Left ventricle myocardium superior (tissue), 1 donor: ENCODE measurements around the gene NLK. TPM values are rescaled to one million over a fixed set of nuclear protein-coding genes. Genes with fewer than 3 reads are reported as not detected.
A peak's percentile ranks its signal among the peaks of the same experiment; 100 is the strongest.
"Not testable (repeated sequence)": the region's sequence is repeated elsewhere in the genome, so short reads cannot be mapped to it uniquely, and the experiment has no call there.

ENCODE experiments used
- ATAC-seq: fragments of 200-7000 bp; cut with Tn5 transposase; one replicate; pipeline ENCODE4 v1.9.1; 2020; ENCODE audit warnings: mild to moderate bottlenecking, moderate library complexity
- DNase-seq: peaks from one replicate; pipeline ENCODE4 v3.0.0-alpha.2; 2020
- intact Hi-C: fragments of 100-400 bp; cut with micrococcal nuclease; formaldehyde crosslinking; loops from one replicate; pipeline ENCODE4 v1.11.0; 2022
- total RNA-seq: library from RNA; stranded (reverse); fragmentation: NEBNext Ultra II Directional; extraction: Animal tissue kit (Norgen Biotek cat#: 25700); gene quantifications from one replicate; pipeline ENCODE4 v1.2.1, GENCODE V29; 2021
- donor health status: DM: no; HTN: yes; CAD: no; lungs with severe emphysema.

NLK gene
- total RNA-seq, 1 donor from 2014 or later: 22.8 TPM

GRCh38 chr17:28098591-28098990 lies 56.1 kb downstream of the NLK start:
- ATAC-seq, intact Hi-C loops, DNase-seq: not testable (repeated sequence)

DNA sequence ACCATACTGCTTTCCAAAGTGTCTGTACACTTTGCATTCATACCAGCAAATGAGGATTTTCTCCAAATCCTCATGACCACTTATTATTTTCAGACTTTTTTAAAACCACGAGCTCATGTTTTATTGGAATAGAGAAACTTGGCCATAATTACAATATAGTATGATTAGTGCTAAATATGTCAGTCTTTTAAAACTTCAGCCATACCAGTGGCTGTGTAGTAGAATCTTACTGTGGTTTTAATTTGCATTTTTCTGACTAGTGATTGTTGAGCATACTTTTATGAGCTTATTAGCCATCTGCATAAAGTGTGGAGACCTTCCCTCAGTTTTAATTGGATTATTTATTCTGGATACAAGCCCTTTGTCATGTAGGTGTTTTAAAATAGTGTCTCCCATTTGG lies 57.8 kb downstream of the NLK start:
- no peak for ATAC-seq
- DNase-seq: no peak
- intact Hi-C loops: no loop called here

DNA sequence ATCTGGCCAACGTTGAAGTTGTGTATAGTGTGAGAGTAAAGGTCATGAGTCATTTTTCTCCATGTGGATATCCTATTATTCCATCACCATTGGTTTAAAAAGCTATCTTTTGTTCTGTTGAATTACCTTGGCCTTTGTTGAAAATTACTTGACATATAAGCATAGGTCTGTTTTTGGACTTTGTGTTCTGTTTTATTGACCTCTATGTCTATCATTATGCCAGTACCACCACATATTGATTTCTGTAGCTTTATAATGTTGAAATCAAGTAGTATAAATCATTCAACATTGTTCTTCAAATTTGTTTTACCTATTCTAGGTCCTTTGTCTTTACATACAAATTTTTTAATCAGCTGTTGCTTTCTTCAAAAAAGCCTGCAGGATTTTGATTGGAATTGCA lies 58.5 kb downstream of the NLK start:
- no peak for DNase-seq
- no peak for ATAC-seq
- intact Hi-C loops: no loop called here

DNA sequence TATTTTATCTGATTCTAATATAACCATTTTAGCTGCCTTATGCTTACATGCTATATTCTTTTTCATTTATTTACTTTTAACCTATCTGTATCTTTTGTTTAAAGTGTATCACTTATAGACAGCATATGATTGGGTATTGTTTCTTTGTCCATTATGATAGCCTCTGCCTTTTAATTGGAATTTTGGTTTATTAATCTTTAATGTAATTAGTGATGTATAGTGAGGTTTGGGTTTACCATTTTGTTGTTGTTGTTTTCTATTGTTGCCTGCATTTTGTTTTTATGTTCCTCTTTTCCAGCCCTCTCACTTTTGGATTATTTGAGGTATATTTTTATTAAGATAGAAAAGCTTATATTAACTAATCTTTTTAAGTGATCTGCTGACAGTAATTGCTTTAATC lies 59.4 kb downstream of the NLK start:
- ATAC-seq: no peak
- DNase-seq: no peak
- intact Hi-C loops: no loop called here

GRCh38 chr17:28105501-28105900 lies 63.0 kb downstream of the NLK start:
- ATAC-seq: no peak
- intact Hi-C loops: no loop called here
- no peak for DNase-seq

- DNase-seq (no peak), ATAC-seq (no peak)
- intact Hi-C loops: no loop called here
Measured at GRCh38 chr17:28110184-28110583, 67.7 kb downstream of the NLK start.

- DNase-seq: no peak
- intact Hi-C loops: no loop called here
- peak; percentile 57 for ATAC-seq
Measured at GRCh38 chr17:28112181-28112580, 69.7 kb downstream of the NLK start.

DNA sequence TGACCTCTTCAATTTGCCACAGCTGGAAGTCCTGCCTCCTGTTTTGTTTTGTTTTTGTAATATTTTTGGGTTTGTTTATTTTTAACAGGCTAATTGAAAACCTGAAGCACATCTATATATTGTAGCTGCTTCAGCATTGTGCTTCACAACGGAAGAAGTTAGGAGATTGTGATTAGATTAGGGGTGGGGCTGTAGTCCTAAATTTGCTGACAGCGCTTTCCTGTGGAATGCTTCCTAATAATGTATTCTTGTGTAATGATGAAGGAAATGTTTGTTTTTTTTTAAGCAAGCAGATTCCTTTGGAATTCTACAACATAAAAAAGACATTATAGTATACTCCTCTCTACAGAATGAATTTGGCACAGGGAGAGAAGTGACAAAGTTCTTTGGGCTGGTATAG lies 70.1 kb downstream of the NLK start:
- DNase-seq: no peak
- ATAC-seq: peak; percentile 78
- intact Hi-C loops: no loop called here

DNA sequence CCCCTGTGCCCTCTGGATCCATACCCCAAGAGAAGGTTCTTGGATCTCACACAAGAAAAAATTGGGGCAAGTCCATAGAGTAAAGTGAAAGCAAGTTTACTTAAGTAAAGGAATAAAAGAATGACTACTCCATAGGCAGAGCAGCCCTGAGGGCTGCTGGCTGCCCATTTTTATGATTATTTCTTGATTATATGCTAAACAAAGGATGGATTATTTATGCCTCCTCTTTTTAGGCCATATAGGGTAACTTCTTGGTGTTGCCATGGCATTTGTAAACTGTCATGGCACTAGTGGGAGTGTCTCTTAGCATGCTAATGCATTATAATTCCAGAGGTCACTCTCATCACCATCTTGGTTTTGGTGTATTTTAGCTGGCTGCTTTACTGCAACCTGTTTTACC lies 70.8 kb downstream of the NLK start:
- ATAC-seq: no peak
- DNase-seq: no peak
- intact Hi-C loops: no loop called here

DNA sequence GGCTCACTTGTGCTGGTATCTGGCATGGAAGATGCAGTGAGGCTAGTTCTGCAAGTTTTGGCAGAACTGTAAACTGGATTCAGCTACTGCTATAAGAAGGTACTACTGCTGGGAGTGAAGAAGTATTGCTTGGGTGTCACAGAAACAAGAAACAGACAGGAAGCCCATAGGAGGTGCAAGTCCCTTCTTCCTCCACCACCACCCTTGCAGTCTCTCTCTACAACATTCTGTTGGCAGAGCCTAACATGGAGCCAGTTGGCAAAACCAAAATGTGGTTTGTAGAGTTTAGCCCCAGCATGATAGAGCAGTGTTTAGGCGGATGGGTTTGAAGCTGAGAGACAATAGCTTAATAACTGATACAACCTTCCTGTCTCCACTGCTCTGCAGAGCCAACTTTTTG lies 72.6 kb downstream of the NLK start:
- intact Hi-C loops: no loop called here
- no peak for DNase-seq

DNA sequence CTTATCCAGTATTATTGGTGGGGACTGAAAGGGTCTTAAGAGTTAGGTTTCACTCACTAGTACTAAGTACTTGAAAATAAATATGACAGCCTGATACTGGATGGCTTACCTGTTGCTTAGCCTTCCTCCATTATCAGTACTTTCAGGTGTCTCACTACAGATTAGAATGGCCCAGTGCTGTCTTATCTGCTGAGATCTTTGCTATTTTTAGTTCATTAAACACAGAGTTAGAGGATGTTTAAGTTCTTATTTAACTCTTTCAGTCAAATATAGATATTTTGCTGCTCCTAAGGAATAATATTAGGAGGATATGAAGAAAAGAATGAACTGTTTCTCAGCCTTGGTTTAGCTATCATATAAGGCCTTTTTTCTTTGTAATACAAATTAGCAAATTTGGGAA lies 74.8 kb downstream of the NLK start:
- intact Hi-C loops: no loop called here
- ATAC-seq: no peak
- no peak for DNase-seq

More for the DNA sequence above, 72.6 kb downstream of the NLK start:
- no peak for ATAC-seq

GRCh38 chr17:28118362-28118761 lies 75.9 kb downstream of the NLK start:
- DNase-seq: no peak
- no peak for ATAC-seq
- intact Hi-C loops: no loop called here

DNA sequence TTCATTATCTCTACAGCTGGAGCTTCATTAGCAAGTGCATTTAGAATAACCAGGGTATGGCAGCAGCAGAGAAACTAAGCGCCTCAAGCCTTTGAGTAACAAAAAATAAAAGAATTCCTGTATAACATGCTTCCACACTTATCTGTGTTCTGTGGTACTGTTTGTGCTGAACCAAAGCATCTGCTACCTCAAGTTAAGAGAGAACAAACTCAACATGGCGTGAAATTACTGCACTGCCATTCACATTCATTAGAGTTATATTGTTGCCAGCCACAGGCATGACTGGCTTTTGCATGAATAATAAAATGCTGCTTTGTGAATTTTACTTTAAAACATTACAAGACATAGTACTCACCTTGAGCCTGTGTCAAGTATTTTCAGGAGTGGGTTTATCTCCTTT lies 76.6 kb downstream of the NLK start:
- DNase-seq (no peak), ATAC-seq (peak; percentile 53)
- intact Hi-C loops: no loop called here

DNA sequence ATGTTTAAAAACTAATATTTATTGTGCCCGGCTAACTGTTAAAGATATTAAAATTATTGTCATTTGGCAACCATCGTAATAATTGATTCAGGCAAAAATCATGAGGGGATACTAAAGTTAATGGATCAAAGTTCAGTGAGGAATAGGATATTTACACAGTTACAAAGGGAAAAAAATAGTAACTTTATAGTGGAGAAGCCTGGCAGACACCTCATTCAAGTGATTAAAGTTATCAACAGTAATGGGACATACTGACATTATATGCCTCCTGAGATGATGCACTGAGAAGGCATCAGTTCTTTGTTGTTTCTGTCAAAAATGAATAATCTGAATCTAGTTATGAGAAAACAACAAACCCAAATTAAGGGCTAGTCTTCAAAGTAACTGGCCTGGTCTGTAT lies 77.1 kb downstream of the NLK start:
- ATAC-seq (no peak), DNase-seq (no peak)
- intact Hi-C loops: no loop called here

GRCh38 chr17:28120766-28121165 lies 78.3 kb downstream of the NLK start:
- DNase-seq: no peak
- ATAC-seq: no peak
- intact Hi-C loops: no loop called here

DNA sequence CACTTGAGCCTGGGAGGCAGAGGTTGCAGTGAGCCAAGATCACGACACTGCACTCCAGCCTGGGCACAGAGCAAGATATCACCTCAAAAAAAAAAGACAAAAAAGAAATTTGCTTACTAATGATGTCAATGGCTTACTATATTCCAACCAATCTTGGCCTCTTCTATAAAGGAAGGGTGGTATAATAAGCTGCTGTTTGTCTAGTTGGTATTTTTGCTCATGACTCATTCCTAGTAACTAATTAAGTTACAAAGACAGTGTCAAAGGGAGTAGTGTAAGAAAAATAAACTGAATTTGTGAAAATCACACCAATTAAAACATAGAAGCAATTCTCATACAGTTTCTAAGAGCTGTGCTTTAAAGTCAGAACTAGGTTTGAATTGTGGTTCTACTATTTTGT lies 82.5 kb downstream of the NLK start:
- no peak for ATAC-seq
- DNase-seq: no peak
- intact Hi-C loops: no loop called here

DNA sequence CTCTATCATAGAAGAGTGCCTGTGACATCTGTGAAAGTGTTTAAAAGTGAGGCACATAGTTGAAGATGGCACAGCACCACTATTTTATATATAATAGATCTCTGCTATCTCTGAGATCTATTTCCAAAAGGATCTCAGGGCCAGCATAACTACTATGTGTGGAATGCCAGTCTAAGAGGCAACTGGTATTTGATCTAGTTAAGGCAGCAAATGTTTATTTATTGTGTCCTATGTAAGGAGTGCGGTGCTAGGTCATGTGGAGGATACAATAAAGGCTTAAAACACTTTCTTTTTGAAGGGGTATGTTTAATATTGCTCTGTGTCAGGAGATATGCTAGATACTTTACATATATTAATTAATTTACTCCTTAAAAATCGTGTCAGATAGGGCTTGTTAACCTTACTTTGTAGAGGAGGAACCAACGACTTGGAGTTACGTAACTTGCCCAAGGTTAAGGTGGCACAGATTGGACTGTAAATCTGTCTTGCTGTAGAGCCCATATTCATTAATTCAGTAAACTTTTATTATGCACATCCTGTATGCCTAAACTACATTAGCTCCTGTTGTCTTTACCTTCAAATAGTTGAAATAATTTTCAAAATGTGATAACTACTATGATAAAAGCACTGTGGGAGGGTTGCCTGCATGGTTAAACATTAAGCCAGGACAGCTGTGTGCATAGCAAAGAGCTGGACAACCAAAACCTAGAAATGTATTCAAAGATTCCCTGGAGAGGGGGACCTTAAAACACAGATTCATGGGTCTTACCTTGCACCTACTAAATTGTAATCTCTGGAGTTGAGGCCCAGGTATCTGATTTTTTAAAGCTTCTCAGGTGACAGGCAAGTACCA lies 83.3 kb downstream of the NLK start:
- DNase-seq (no peak), ATAC-seq (no peak)
- intact Hi-C loops: no loop called here

DNA sequence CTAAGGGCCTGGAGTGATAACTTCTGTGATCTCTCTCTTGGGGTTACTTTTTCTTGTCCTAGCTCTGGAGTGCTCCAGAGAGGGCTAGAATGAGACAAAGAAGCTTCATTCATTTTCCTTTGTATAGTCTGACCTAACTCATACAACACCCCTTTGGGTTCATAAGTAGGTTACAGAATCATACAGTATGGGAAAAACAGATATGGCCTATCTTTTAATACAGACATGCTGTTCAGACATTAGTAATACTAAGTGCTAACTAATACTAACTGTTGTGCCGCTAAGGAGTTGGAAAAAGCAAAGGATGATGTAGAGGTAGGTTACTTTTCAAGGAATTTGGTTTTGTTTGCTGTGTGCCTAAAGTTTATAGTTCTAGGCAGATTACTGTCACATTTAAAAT lies 84.7 kb downstream of the NLK start:
- intact Hi-C loops: no loop called here
- ATAC-seq: no peak
- no peak for DNase-seq

- ATAC-seq (no peak), DNase-seq (no peak)
- intact Hi-C loops: no loop called here
Measured at GRCh38 chr17:28128779-28129178, 86.3 kb downstream of the NLK start.

- intact Hi-C loops: no loop called here
- ATAC-seq (no peak), DNase-seq (no peak)
Measured at GRCh38 chr17:28130472-28130871, 88.0 kb downstream of the NLK start.

DNA sequence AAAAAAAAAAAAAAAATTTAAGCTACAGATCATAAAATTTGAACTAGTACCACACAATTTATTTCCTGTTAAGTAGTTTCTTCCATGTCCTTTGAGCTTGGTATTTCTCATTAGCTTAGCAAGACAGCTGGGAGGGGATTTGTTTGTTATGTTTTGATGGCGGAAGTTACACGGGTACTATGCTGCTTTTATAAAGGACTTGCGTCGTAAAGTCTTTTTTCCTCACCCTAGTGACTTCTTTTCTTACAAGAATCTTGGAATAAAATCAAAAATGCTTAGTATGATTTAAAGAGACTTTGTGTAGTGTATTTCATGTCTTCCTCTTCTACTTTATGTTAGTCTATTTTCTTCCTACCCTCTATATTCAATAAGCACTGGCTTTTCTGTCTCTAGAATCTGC lies 89.1 kb downstream of the NLK start:
- ATAC-seq (no peak), DNase-seq (no peak)
- intact Hi-C loops: no loop called here
